SKM-1 (cell line): ENCODE measurements around the gene TEAD1.

Source experiments
- DNase-seq: peaks from one replicate; lab custom pipeline; 2025; ENCODE audit not compliant: unreplicated experiment; lab: John Stamatoyannopoulos, UW

TEAD1 gene

GRCh38 chr11:12806113-12806512 is 131.9 kb downstream of the TEAD1 start:
- no peak for DNase-seq

- no peak for DNase-seq
Measured at GRCh38 chr11:12807621-12808020, 133.4 kb downstream of the TEAD1 start.

DNA sequence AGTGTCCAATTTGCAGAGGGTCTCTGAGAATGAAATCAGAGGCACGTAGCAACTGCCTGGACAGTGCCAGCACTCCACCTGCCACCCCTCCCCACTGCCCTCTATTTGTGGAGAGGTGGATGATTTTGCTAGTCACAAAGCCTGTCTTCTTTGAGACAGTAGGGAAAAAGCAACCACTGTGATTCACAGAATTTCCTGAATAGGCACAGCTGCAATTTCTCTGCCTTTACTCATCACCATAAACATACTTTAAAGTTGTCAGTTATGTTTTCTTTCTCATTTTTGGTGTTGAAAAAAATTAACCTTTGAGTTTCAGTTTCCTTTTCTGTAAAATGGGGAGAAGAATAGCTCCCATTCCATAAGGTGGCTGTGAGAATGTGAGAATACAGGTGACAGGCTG is 134.3 kb downstream of the TEAD1 start:
- DNase-seq, result no peak

DNA sequence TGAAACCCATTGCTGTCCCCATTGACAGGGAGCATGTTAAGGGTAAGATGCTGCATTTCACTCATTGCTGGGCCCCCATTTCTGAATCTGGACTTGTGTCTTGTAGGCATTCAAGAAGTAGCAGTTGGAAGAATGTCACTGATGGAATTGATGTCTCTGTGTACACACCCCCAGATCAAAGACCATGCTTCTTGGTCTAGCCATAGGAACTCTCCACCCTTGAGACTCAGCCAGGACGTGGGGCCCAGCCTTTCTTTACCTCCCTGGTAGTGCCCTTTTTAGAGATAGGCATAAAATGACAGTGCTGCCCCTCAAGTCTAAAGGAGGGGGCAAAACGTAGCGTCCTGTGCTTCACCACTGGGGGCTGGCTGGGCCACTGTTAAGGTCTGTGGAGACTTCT is 135.1 kb downstream of the TEAD1 start:
- no peak for DNase-seq

GRCh38 chr11:12809864-12810567 is 135.8 kb downstream of the TEAD1 start:
- DNase-seq, result no peak

- no peak for DNase-seq
Measured at GRCh38 chr11:12810568-12810894, 136.3 kb downstream of the TEAD1 start.

- DNase-seq, result no peak
Measured at GRCh38 chr11:12811861-12812260, 137.6 kb downstream of the TEAD1 start.

DNA sequence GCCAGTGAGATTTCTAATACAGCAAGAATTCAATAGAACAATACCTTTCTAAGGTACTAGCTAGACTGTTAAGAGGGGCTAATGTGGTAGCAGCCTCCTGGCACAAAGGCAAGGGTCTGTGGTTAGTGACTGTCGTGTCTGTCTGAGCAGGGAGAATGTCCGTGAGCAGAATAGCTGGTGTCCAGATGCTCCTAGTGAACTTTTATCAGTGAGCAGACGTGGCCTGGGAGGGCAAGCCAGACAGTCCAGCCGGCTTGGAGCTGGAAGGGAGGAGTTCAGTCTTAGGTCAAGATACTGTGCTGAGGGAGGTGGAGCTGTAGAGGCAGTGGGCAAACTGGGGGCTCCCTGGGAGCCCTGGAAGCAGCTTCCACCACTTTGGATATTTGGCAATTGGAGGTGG is 138.6 kb downstream of the TEAD1 start:
- no peak for DNase-seq

- no peak for DNase-seq
Measured at GRCh38 chr11:12813371-12814225, 139.4 kb downstream of the TEAD1 start.

DNA sequence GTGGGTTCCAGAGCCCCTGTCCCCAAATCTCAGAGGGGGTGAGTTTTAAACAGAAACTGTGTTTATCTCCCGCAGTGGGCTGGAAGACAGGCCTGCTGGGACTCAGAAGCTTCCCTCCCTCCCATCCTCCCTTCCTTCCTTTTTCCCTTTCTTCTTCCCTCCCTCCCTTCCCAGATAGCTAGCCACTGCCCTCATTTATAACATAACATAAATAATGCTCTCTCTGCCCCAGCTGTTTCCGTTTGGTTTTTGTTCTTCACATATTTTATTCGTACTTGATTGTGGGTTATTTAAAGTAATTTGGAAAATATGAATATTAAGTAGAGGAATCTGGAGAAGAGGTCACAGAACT is 140.9 kb downstream of the TEAD1 start:
- no peak for DNase-seq

- no peak for DNase-seq
Measured at GRCh38 chr11:12815931-12816494, 141.8 kb downstream of the TEAD1 start.

DNA sequence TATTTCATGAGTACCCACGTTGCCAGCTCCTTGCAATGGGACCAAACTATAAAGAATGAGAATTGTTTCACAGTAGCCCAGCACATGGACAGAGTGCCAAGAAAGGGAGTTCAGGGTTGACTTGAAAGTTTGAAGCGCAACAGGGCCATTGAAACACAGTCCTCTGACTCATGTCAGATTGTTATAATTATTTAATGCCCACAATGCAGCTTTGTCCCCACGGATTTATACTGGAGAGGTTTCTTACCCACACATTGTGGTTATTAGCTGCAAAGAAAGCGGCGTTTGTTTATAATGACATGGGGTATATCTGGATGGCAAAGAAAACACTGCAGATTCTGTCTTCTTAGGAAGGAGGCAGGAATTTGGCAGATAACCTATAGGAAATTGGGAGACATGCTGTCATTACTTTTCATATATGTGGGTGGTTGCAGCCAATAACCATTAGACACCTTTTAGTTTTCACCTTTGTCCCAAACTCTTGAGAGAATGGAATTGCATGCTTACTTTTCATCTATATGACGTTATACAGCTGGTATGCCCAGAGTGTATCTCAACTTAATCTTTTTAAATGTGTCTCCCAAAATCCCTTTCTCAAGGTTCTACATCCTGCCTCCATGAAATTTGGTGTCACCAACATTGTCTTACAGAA is 143.6 kb downstream of the TEAD1 start:
- no peak for DNase-seq

- peak; percentile 12 for DNase-seq
Measured at GRCh38 chr11:12818333-12819015, 144.3 kb downstream of the TEAD1 start.

- DNase-seq, result no peak
Measured at GRCh38 chr11:12822392-12823022, 148.3 kb downstream of the TEAD1 start.

- no peak for DNase-seq
Measured at GRCh38 chr11:12824281-12825041, 150.2 kb downstream of the TEAD1 start.

GRCh38 chr11:12826441-12826840 is 152.2 kb downstream of the TEAD1 start:
- no peak for DNase-seq

DNA sequence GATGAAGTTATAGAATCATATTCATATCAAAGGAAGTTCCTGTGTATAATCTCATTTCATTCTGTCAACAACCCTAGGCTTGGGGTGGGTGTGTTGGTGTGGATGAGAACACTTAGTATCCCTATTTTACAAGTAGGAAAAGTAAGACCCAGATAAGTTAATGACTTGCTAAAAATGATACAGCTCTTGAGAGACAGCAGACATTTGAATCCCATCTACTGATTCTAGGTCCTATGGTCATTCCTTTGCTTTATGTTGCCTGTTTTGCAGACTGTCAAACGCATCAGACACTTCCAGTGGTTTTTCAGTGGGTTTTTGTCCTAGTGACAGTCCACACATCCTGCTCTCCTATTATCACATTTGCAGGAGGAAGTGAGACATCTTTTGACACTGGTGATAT is 153.1 kb downstream of the TEAD1 start:
- no peak for DNase-seq

DNA sequence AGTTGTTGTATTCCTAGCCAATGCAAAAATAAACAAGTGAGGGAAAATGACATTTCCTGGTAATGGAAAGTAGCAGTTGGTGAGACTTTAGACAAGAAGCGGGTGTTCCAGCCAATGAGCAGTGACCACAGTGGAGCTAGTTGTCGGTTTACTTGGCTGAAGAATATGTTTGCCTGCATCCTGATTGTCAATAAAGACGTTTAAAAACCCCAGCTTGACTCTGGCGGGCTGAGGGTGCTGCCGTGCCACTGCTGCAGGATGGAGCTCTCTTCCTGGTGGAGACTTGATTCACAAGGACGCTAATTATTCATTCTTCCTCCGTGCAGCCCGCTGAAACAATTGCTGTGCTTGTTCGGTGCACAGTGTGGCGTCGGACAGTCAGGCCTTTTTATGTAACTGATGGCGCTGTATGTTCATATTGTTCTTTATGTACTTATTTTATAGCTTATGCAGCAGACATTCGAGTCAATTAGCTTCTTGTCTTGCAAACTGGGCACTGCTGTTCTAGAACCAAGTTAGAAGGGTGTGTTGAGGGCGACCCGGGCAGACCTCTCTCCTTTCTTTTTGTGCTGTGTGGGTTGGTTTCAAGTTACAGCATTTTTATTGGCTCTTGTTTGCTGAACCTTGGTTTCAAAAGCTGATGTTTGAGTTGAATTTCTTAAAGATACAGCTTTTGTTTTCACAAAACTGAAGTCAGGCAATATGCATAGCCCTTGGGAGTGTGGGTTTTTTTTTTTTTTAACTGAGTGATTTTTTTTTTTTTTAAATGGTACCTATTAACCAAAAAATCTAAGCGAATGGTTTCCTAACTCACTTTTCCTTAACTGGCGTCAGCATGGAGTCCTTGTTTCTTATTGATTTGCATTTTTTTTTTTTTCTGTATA is 153.9 kb downstream of the TEAD1 start:
- DNase-seq, result no peak

- no peak for DNase-seq
Measured at GRCh38 chr11:12829131-12829530, 154.9 kb downstream of the TEAD1 start.
